ENCODE data around the gene KNDC1. TPM values are rescaled to one million over a fixed set of nuclear protein-coding genes. Genes with fewer than 3 reads are reported as not detected.

Gene KNDC1
- total and polyA plus RNA-seq, 2 of the 4 experiments (the other 2 are of a cell fraction) = 0.18 to 1.1 TPM

GRCh38 chr10:133129071-133129858 is 30.8 kb upstream of the KNDC1 start:
- POLR2A ChIA-PET (ENCODE audit: unreplicated experiment) = no interaction called here
- Histone ChIP-seq H4K5ac (ENCODE audit: low read depth, low read length) (no peak overlapping the region), H4K20me1 (ENCODE audit: insufficient read depth, low read length) (no peaks in the 10 kb centered on the region), H3K9me3 (ENCODE audit: control insufficient read depth, insufficient read depth, low read length) (peaks cover 1% of the 10 kb centered on the region; the same call in 1 of the 2 replicates), H4K91ac (ENCODE audit: insufficient read depth, low read depth, low read length) (no peak overlapping the region), H3K79me1 (ENCODE audit: low read depth in 1 of 2, low read length in 2 of 2) (no peaks in the 10 kb centered on the region), H3K4ac (ENCODE audit: low read depth, low read length) (no peak overlapping the region), H3K56ac (ENCODE audit: extremely low read depth, insufficient read depth, low read length) (no peak overlapping the region), H2AK5ac (ENCODE audit: low read depth, low read length) (no peak overlapping the region), H3K36me3 (ENCODE audit: control insufficient read depth, insufficient read depth, low read length) (no peaks in the 10 kb centered on the region), H2BK5ac (ENCODE audit: low read depth, low read length, poor library complexity, severe bottlenecking) (no peak overlapping the region), H3K23ac (ENCODE audit: low read depth, low read length) (no peak overlapping the region), H3K27me3 (ENCODE audit: control insufficient read depth, insufficient read depth, low read length) (no peaks in the 10 kb centered on the region; the same call in 1 of the 2 replicates), H2BK120ac (ENCODE audit: low read depth, low read length) (no peak overlapping the region), H3K9ac (ENCODE audit: low read depth, low read length) (no peak overlapping the region), H2BK15ac (ENCODE audit: low read depth, low read length) (no peak overlapping the region), H3K9me1 (ENCODE audit: insufficient read depth, low read length) (no peaks in the 10 kb centered on the region), H3K14ac (replicated peaks; ENCODE audit: low read depth, low read length) (no peak overlapping the region), H3K4me1 (ENCODE audit: control insufficient read depth, insufficient read depth, low read length) (no peaks in the 10 kb centered on the region), H3K27ac (ENCODE audit: insufficient read depth, low read length) (no peak overlapping the region), H4K8ac (ENCODE audit: low read depth in 2 of 2, low read length in 2 of 2) (no peak overlapping the region), H2BK20ac (ENCODE audit: low read depth, low read length) (no peak overlapping the region), H2AK9ac (replicated peaks; ENCODE audit: low read depth, low read length, poor library complexity) (no peak overlapping the region), H3K4me2 (ENCODE audit: low read depth, low read length) (no peak overlapping the region), H2AFZ (replicated peaks; ENCODE audit: low read length, poor library complexity) (no peak overlapping the region), H3K18ac (ENCODE audit: low read depth, low read length) (no peak overlapping the region), H3K4me3 (ENCODE audit: insufficient read depth, low read depth, low read length) (no peak overlapping the region)
- BruUV-seq (replicated peaks) = no TSS peak
- dilution Hi-C loops (cut with HindIII; ENCODE audit: low sequenced_read_pairs, unreplicated experiment) = no loop called here
- intact Hi-C loops (cut with micrococcal nuclease) = no loop called here
- WGBS, 2 experiments (ENCODE audit: extremely low coverage in 2 of 2, insufficient read length in 1 of 2) = 81% methylated on average over 17 of the region's 39 CpGs; no CpG with 5 or more reads in 1 of the 2 experiments
- ATAC-seq (ENCODE audit: low read depth) (no peak), DNase-seq (no peak)
- in situ Hi-C loops (cut with MboI; ENCODE audit: low sequenced_read_pairs) = loop anchor here (25.0 kb wide), 1 partner anchor 467 kb away; no protein-coding TSS in a partner anchor
- CTCF ChIA-PET = no interaction called here
- TF ChIP-seq, protein P1, sequence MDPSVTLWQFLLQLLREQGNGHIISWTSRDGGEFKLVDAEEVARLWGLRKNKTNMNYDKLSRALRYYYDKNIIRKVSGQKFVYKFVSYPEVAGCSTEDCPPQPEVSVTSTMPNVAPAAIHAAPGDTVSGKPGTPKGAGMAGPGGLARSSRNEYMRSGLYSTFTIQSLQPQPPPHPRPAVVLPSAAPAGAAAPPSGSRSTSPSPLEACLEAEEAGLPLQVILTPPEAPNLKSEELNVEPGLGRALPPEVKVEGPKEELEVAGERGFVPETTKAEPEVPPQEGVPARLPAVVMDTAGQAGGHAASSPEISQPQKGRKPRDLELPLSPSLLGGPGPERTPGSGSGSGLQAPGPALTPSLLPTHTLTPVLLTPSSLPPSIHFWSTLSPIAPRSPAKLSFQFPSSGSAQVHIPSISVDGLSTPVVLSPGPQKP (IDR thresholded peaks at IDR 0.05; ENCODE audit: borderline replicate concordance, low read depth, low read length) = no peak
- TF ChIP-seq RAD21 (IDR thresholded peaks at IDR 0.05; ENCODE audit: low read length) (no peak), SMC3 (IDR thresholded peaks at IDR 0.05; ENCODE audit: low read depth, low read length) (no peak), BHLHE40 (IDR thresholded peaks at IDR 0.05; ENCODE audit: low read depth, low read length) (no peak), NFE2L2 (IDR thresholded peaks at IDR 0.05; ENCODE audit: low read depth, low read length) (no peak), POLR2A (IDR thresholded peaks at IDR 0.05; ENCODE audit: low read depth, low read length) (no peak), RFX5 (IDR thresholded peaks at IDR 0.05; ENCODE audit: low read depth, low read length) (no peak), CEBPB (IDR thresholded peaks at IDR 0.05; ENCODE audit: low read depth, low read length) (no peak), MAFK (IDR thresholded peaks at IDR 0.05; ENCODE audit: low read depth, low read length) (no peak), RCOR1 (IDR thresholded peaks at IDR 0.05; ENCODE audit: insufficient replicate concordance, low read length) (no peak), CHD1 (IDR thresholded peaks at IDR 0.05; ENCODE audit: low read depth, low read length) (no peak), MXI1 (IDR thresholded peaks at IDR 0.05; ENCODE audit: borderline replicate concordance, low read depth, low read length) (no peak), MAZ (IDR thresholded peaks at IDR 0.05; ENCODE audit: borderline replicate concordance, low read depth, low read length) (no peak)
- TF ChIP-seq, protein P2, sequence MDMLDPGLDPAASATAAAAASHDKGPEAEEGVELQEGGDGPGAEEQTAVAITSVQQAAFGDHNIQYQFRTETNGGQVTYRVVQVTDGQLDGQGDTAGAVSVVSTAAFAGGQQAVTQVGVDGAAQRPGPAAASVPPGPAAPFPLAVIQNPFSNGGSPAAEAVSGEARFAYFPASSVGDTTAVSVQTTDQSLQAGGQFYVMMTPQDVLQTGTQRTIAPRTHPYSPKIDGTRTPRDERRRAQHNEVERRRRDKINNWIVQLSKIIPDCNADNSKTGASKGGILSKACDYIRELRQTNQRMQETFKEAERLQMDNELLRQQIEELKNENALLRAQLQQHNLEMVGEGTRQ (IDR thresholded peaks at IDR 0.05; ENCODE audit: low read depth, low read length) = no peak
- TF ChIP-seq, protein P3, sequence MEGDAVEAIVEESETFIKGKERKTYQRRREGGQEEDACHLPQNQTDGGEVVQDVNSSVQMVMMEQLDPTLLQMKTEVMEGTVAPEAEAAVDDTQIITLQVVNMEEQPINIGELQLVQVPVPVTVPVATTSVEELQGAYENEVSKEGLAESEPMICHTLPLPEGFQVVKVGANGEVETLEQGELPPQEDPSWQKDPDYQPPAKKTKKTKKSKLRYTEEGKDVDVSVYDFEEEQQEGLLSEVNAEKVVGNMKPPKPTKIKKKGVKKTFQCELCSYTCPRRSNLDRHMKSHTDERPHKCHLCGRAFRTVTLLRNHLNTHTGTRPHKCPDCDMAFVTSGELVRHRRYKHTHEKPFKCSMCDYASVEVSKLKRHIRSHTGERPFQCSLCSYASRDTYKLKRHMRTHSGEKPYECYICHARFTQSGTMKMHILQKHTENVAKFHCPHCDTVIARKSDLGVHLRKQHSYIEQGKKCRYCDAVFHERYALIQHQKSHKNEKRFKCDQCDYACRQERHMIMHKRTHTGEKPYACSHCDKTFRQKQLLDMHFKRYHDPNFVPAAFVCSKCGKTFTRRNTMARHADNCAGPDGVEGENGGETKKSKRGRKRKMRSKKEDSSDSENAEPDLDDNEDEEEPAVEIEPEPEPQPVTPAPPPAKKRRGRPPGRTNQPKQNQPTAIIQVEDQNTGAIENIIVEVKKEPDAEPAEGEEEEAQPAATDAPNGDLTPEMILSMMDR (conservative IDR thresholded peaks at IDR 0.05; ENCODE audit: low read depth, low read length) = no peak
